CD8-positive, alpha-beta memory T cell (primary cell): ENCODE data around the gene RCSD1. TPM values are rescaled to one million over a fixed set of nuclear protein-coding genes. Genes with fewer than 3 reads are reported as not detected.

Source experiments
- CTCF ChIA-PET: fragments of 350-600 bp; sonication (Branson Sonifier 250); formaldehyde crosslinking; loops from one replicate; lab custom pipeline; 2021; ENCODE audit warnings: antibody characterized with exemption; lab: Charles Lee
- POLR2A ChIA-PET: fragments of 350-600 bp; sonication (Branson Sonifier 250); formaldehyde crosslinking; loops from one replicate; lab custom pipeline; 2021; ENCODE audit warnings: antibody characterized with exemption; lab: Charles Lee
- DNase-seq, 5 donors: peaks; one replicate each; pipeline versions ENCODE4 v3.0.0 to v3.0.0-alpha.2; 2020 to 2022; ENCODE audit warnings: mixed read lengths in 1 of 5
- H3K27ac ChIP-seq: one replicate; pipeline ENCODE4 v1.7.0; 2013; ENCODE audit warnings: low read depth, mild to moderate bottlenecking, low read length, moderate library complexity
- H3K27me3 ChIP-seq: 2 replicates; pipeline ENCODE4 v1.7.0; 2013; ENCODE audit warnings: low read length, mild to moderate bottlenecking; ENCODE audit not compliant: insufficient read depth, poor library complexity, severe bottlenecking
- H3K36me3 ChIP-seq: 2 replicates; pipeline ENCODE4 v1.7.0; 2013; ENCODE audit warnings: mild to moderate bottlenecking, low read length, moderate library complexity; ENCODE audit not compliant: insufficient read depth
- H3K4me1 ChIP-seq: 2 replicates; pipeline ENCODE4 v1.7.0; 2013; ENCODE audit warnings: mild to moderate bottlenecking, low read length, moderate library complexity; ENCODE audit not compliant: insufficient read depth
- H3K4me3 ChIP-seq: 2 replicates; pipeline ENCODE4 v1.7.0; 2013; ENCODE audit warnings: mild to moderate bottlenecking, low read length
- H3K9me3 ChIP-seq: 2 replicates; pipeline ENCODE4 v1.7.0; 2013; ENCODE audit warnings: mild to moderate bottlenecking, low read length
- H3K27ac Mint-ChIP-seq, 8 donors: one replicate each; pipeline ENCODE4 v1.8.0; 2020 to 2021; ENCODE audit warnings: mixed read lengths in 8 of 8, mild to moderate bottlenecking in 6 of 8, inconsistent platforms in 3 of 8, moderate library complexity in 3 of 8
- H3K27me3 Mint-ChIP-seq, 2 donors: one replicate each; pipeline ENCODE4 v1.8.0; 2020 to 2021; ENCODE audit warnings: mixed read lengths in 2 of 2, mild to moderate bottlenecking in 1 of 2, moderate library complexity in 1 of 2
- H3K36me3 Mint-ChIP-seq, 3 donors: one replicate each; pipeline ENCODE4 v1.8.0; 2020 to 2021; ENCODE audit warnings: mixed read lengths in 3 of 3, inconsistent platforms in 1 of 3, mild to moderate bottlenecking in 1 of 3
- H3K4me1 Mint-ChIP-seq, 3 donors: one replicate each; pipeline ENCODE4 v1.8.0; 2020 to 2021; ENCODE audit warnings: mixed read lengths in 3 of 3, inconsistent platforms in 1 of 3, mild to moderate bottlenecking in 1 of 3
- H3K4me3 Mint-ChIP-seq, 7 donors: one replicate each; pipeline ENCODE4 v1.8.0; 2020 to 2021; ENCODE audit warnings: mixed read lengths in 7 of 7, mild to moderate bottlenecking in 6 of 7, moderate library complexity in 4 of 7, inconsistent platforms in 2 of 7
- H3K9me3 Mint-ChIP-seq, 5 donors: one replicate each; pipeline ENCODE4 v1.8.0; 2020 to 2022; ENCODE audit warnings: mixed read lengths in 5 of 5, mild to moderate bottlenecking in 3 of 5, moderate library complexity in 2 of 5, inconsistent platforms in 1 of 5
- polyA plus RNA-seq: library from polyadenylated mRNA; unstranded; fragments of 300-500 nt; fragmentation: Illumina TruSeq; gene quantifications from one replicate; pipeline ENCODE4 v1.2.3, GENCODE V29; 2021
- total RNA-seq, 2 experiments: library from RNA; stranded (reverse); gene quantifications; one replicate each; pipeline ENCODE4 v1.2.3, GENCODE V29; 2021

Gene RCSD1
- total and polyA plus RNA-seq, 3 experiments from 2014 or later = 45.9 to 171 (median 47.9) TPM

DNA sequence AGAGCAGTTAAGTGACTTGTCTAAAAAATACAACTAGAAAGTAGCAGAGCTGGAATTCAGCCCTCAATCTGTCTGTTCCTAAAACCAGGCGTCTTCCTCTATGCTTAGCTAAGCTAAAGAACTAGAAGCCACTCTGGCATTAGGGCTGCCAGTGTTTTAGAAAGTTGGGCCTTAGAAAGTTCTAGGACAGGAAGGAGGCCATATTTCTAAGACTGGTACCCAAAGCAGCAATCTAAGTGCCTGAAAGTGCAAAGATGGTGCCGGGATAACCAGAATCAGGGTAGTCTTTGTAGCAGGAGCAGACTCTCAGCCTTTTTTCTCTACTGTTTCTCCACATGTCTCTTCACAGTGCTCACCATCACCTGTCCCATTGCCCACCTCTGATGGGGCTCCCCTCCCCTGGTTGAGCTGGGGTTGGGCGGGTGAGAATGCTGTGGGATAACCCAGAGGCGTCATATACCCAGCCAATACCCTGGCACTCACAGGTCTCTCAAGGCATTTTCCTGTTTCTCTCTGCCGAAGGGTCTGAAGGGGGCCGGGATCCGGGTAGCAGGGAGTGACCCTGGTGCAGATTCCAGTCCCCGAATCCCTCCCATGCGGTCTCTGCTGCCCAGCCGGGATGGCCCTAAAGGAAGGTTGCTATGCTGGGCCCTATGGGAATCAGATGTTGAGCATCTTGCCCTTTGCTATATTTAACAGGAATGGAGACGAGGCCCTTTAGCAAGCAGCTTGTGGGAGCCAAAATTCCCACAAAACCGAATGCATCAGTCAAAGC, 1.1 kb upstream of the RCSD1 start:
- ChIA-PET CTCF (interaction anchor here (1.5 to 11.1 kb wide), 6 partner anchors 9 to 88 kb away, joined by 3 to 63 read pairs (median 14); no protein-coding TSS in a partner anchor), POLR2A (interaction anchor here (1.2 to 2.7 kb wide), 5 partner anchors 11 to 28 kb away, joined by 4 to 23 read pairs (median 6); no protein-coding TSS in a partner anchor)
- Histone ChIP-seq H3K36me3 (peaks cover 4% of the 10 kb centered on the region), H3K4me3 (peak overlapping the region; percentile 60), H3K4me1 (peaks cover 61% of the 10 kb centered on the region), H3K9me3 (no peaks in the 10 kb centered on the region), H3K27ac (peak overlapping the region; percentile 86), H3K27me3 (no peaks in the 10 kb centered on the region)
- Mint-ChIP-seq H3K27me3 (peaks cover 0 to 5% of the 10 kb centered on the region in 2 donors), H3K4me1 (peaks cover 66 to 71% (median 68%) of the 10 kb centered on the region in 3 donors), H3K4me3 (peak overlapping the region; percentile 94 to 98 (median 96)), H3K9me3 (peaks cover 0 to 8% (median 2%) of the 10 kb centered on the region in 5 donors), H3K27ac (peak overlapping the region; percentile 94 to 100 (median 98)), H3K36me3 (peaks cover 10 to 31% (median 13%) of the 10 kb centered on the region in 3 donors)
- DNase-seq = no peak

DNA sequence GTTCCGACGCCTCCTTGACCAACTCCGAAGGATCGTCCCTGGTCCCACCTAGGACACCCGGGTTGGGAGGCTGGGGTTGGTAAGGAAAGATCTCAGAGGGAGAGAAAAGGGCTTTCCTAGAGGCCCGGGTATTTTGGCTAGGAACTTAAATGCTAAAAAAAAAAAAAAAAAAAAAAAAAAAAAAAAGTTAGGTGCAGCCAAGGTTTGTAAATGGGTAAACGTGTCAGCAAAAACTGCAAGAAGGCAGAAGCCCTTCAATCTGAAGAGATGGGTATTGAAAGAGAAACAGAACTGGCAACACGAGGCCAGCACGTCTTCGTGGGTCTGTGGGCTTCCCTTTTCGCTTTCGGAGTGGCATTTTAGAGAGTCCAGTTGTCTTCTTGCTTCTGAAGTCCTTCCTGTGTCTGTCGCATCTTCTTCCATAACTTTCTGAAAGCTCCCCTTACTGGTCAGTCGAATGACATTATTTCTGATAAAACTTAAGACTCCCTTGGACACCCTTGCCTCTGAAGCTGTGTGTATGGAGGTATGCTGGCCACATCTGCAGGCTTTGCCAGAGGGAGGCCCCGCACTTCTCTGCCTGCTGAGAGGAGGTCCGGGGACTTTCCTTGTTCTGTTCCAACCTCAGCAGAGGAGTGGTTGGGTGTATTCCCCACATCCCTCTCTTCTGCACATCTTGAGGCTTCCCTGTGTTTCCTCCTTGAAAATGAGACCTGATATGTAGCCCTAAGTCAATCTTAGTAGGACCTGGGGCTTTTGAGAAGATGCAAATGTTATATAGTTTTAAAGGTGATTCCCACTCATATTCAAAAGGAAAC, 745 bp downstream of the RCSD1 start:
- peaks cover 0 to 5% of the 10 kb centered on the region in 2 donors for H3K27me3 Mint-ChIP-seq
- DNase-seq = peak in 3 of 5 donors; percentile 55 to 63 (median 55)
- H3K36me3 ChIP-seq = peaks cover 10% of the 10 kb centered on the region
- H3K36me3 Mint-ChIP-seq = peaks cover 6 to 43% (median 14%) of the 10 kb centered on the region in 3 donors
- ChIA-PET POLR2A (interaction anchor here (1.2 to 3.4 kb wide), 3 partner anchors 11 to 77 kb away, joined by 4 to 18 read pairs (median 6); partner anchors contain the start of gene CREG1), CTCF (interaction anchor here (1.0 to 11.1 kb wide), 8 partner anchors 14 to 86 kb away, joined by 3 to 63 read pairs (median 5); no protein-coding TSS in a partner anchor)
- H3K27ac ChIP-seq = peak overlapping the region; percentile 86
- peaks cover 73 to 82% (median 75%) of the 10 kb centered on the region in 3 donors for H3K4me1 Mint-ChIP-seq
- no peaks in the 10 kb centered on the region for H3K27me3 ChIP-seq
- H3K4me3 ChIP-seq = peak overlapping the region; percentile 77
- H3K9me3 Mint-ChIP-seq = peaks cover 0 to 2% (median 0%) of the 10 kb centered on the region in 5 donors
- peaks cover 80% of the 10 kb centered on the region for H3K4me1 ChIP-seq
- no peaks in the 10 kb centered on the region for H3K9me3 ChIP-seq
- peak overlapping the region; percentile 90 to 99 (median 96) for H3K27ac Mint-ChIP-seq
- peak overlapping the region; percentile 92 to 98 (median 96) for H3K4me3 Mint-ChIP-seq

DNA sequence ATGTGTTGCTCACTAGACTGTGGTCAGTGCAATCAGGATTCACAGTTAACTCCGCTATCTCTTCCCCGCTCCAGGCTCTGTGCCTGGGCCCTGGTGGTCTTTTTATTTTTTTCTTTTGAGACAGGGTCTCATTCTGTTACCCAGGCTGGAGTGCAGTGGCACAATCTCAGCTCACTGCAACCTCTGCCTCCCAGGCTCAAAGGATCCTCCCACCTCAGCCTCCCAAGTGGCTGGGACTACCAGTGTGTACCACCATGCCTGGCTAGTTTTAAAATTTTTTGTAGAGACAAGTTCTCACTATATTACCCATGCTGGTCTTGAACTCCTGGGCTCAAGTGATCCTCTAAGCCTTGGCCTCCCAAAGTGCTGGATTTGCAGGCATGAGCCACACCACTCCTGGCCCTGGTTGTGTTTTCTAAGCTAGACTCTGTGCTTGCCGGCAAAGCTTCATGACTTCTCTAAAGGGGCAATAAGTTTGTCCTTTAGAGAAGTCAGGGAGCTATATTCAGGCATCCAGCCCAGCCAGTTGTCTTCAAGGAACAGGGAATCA, 1.4 kb downstream of the RCSD1 start:
- H3K27ac ChIP-seq = peak overlapping the region; percentile 86
- no peaks in the 10 kb centered on the region for H3K9me3 ChIP-seq
- Mint-ChIP-seq H3K36me3 (peaks cover 3 to 48% (median 14%) of the 10 kb centered on the region in 3 donors), H3K9me3 (no peaks in the 10 kb centered on the region), H3K4me3 (peak overlapping the region; percentile 92 to 98 (median 96)), H3K27ac (peak overlapping the region; percentile 68 to 99 (median 96)), H3K4me1 (peaks cover 74 to 84% (median 76%) of the 10 kb centered on the region in 3 donors), H3K27me3 (peaks cover 0 to 5% of the 10 kb centered on the region in 2 donors)
- H3K36me3 ChIP-seq = peaks cover 16% of the 10 kb centered on the region
- DNase-seq = no peak
- no peaks in the 10 kb centered on the region for H3K27me3 ChIP-seq
- peaks cover 85% of the 10 kb centered on the region for H3K4me1 ChIP-seq
- CTCF ChIA-PET = interaction anchor here (0.7 to 11.1 kb wide), 11 partner anchors 15 to 90 kb away, joined by 3 to 63 read pairs (median 4); no protein-coding TSS in a partner anchor
- H3K4me3 ChIP-seq = peak overlapping the region; percentile 77
- POLR2A ChIA-PET = interaction anchor here (0.6 to 3.4 kb wide), 4 partner anchors 9 to 78 kb away, joined by 3 to 18 read pairs (median 5); partner anchors contain the start of gene CREG1

DNA sequence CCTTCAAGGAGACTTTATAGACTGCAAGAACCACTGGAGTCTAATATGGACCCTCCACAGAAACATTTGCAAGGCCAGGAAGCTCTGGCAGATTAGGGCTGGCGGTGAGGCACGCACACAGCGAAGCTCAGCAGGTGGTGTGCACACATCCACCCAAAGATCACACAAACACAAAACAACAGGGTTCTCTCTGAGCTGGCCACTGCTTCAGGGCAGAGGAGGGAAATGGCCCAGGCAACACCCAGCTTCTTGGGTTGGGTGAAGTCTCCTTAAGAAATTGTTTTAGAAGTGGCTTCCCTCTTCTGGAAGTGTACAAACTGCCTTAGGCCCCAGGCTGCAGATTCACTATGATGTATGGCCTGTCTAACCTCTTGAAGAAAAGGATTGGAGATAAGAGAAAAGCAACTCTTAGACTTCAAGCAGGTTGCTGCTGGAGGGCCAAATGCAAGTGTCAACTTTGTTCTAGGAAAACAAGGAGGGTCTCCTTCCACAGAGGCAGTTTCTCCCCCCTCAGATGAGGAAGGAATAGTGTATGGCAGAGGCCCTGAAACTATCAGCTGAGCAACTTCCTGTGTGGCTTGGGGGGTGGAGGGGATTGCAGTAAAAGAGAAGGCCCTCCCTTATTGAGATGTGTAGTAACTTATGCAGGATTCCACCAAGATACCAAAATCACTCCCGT, 2.0 kb downstream of the RCSD1 start:
- peak in 2 of 5 donors; percentile 56 to 61 for DNase-seq
- Mint-ChIP-seq H3K4me1 (peaks cover 77 to 86% (median 78%) of the 10 kb centered on the region in 3 donors), H3K27me3 (peaks cover 0 to 5% of the 10 kb centered on the region in 2 donors), H3K4me3 (peak overlapping the region; percentile 92 to 98 (median 96)), H3K27ac (peak overlapping the region; percentile 68 to 99 (median 96)), H3K9me3 (no peaks in the 10 kb centered on the region), H3K36me3 (peaks cover 3 to 52% (median 14%) of the 10 kb centered on the region in 3 donors)
- POLR2A ChIA-PET = interaction anchor here (0.5 to 3.4 kb wide), 5 partner anchors 8 to 78 kb away, joined by 3 to 18 read pairs (median 4); partner anchors contain the start of gene CREG1
- H3K27me3 ChIP-seq = no peaks in the 10 kb centered on the region
- CTCF ChIA-PET = interaction anchor here (0.7 to 11.1 kb wide), 11 partner anchors 9 to 91 kb away, joined by 3 to 63 read pairs (median 4); no protein-coding TSS in a partner anchor
- no peaks in the 10 kb centered on the region for H3K9me3 ChIP-seq
- H3K27ac ChIP-seq = peak overlapping the region; percentile 86
- H3K36me3 ChIP-seq = peaks cover 16% of the 10 kb centered on the region
- peak overlapping the region; percentile 77 for H3K4me3 ChIP-seq
- H3K4me1 ChIP-seq = peaks cover 85% of the 10 kb centered on the region

DNA sequence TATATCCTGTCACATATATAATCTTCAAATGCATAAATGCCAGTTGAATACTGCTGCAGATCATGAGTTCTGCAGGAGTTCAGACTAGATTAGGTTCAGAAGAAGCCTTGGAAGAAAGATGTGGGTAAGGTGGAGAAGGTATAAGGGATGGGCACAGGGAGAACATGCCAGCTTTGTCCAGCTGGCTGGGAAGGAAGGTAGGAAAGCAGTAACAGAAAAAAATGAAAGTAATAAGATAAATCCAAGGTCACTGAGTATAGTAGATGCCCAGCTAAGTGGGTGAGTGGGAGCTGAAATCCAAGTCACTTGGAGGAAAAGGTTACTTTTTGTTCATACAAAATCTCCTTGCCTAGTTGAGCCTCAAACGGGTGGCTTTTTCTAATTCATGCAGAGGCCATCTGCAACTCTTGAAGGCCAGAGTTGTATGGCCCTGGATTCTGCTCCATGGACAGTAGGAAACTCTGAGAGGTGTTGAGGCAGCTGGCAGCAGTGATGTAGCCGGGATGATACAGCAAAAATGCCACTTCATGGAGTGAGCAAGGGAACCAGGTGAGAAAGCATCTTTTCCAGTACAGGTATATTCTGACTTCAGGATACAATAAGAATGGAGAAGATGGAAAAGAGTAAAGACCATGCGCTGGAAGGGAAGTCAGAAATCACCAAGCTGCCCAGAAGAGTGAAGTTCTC, 3.4 kb downstream of the RCSD1 start:
- Mint-ChIP-seq H3K36me3 (peaks cover 3 to 65% (median 14%) of the 10 kb centered on the region in 3 donors), H3K4me1 (peaks cover 79 to 87% (median 80%) of the 10 kb centered on the region in 3 donors), H3K9me3 (no peaks in the 10 kb centered on the region), H3K4me3 (peak overlapping the region; percentile 92 to 98 (median 96)), H3K27me3 (peaks cover 0 to 5% of the 10 kb centered on the region in 2 donors), H3K27ac (peak overlapping the region; percentile 68 to 99 (median 96))
- ChIA-PET POLR2A (interaction anchor here (1.0 to 3.4 kb wide), 3 partner anchors 9 to 35 kb away, joined by 4 to 18 read pairs (median 4); no protein-coding TSS in a partner anchor), CTCF (interaction anchor here (4.6 to 11.1 kb wide), 2 partner anchors 32 to 54 kb away, joined by 55 to 63 read pairs; no protein-coding TSS in a partner anchor)
- H3K4me1 ChIP-seq = peaks cover 86% of the 10 kb centered on the region
- peak overlapping the region; percentile 77 for H3K4me3 ChIP-seq
- H3K27ac ChIP-seq = peak overlapping the region; percentile 26
- DNase-seq = no peak
- H3K27me3 ChIP-seq = no peaks in the 10 kb centered on the region
- peaks cover 24% of the 10 kb centered on the region for H3K36me3 ChIP-seq
- no peaks in the 10 kb centered on the region for H3K9me3 ChIP-seq

DNA sequence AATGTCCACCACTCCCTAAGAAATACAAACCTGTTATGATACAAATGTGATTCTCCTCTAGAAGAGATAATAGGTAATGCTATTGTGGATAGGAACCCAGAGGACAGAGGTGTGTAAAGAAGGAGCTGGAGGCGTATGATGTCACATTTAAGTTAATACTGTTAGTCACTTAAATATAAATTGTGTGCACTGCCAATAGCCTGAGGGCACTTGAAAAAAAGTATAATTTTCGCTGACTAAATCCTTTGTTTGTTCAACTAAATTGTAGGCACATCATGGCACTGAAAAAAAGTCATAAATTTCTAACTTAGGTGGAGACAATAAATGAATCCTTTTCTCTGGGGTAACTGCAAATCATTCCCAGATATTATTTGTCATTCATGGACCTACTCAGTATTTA, 4.4 kb downstream of the RCSD1 start:
- H3K27ac Mint-ChIP-seq = peak overlapping the region; percentile 41 to 99 (median 90)
- CTCF ChIA-PET = interaction anchor here (1.1 to 11.1 kb wide), 3 partner anchors 14 to 53 kb away, joined by 3 to 63 read pairs (median 55); no protein-coding TSS in a partner anchor
- H3K36me3 ChIP-seq = peaks cover 26% of the 10 kb centered on the region
- peaks cover 79% of the 10 kb centered on the region for H3K4me1 ChIP-seq
- POLR2A ChIA-PET = no interaction called here
- peaks cover 3 to 72% (median 14%) of the 10 kb centered on the region in 3 donors for H3K36me3 Mint-ChIP-seq
- no peak overlapping the region for H3K27ac ChIP-seq
- peaks cover 0 to 5% of the 10 kb centered on the region in 2 donors for H3K27me3 Mint-ChIP-seq
- peak overlapping the region; percentile 92 to 98 (median 96) for H3K4me3 Mint-ChIP-seq
- H3K27me3 ChIP-seq = no peaks in the 10 kb centered on the region
- H3K4me1 Mint-ChIP-seq = peaks cover 73 to 87% (median 78%) of the 10 kb centered on the region in 3 donors
- no peaks in the 10 kb centered on the region for H3K9me3 Mint-ChIP-seq
- H3K9me3 ChIP-seq = no peaks in the 10 kb centered on the region
- no peak for DNase-seq
- peak overlapping the region; percentile 1 for H3K4me3 ChIP-seq
